ENCODE data around the gene CAMK1D.

Gene CAMK1D

DNA sequence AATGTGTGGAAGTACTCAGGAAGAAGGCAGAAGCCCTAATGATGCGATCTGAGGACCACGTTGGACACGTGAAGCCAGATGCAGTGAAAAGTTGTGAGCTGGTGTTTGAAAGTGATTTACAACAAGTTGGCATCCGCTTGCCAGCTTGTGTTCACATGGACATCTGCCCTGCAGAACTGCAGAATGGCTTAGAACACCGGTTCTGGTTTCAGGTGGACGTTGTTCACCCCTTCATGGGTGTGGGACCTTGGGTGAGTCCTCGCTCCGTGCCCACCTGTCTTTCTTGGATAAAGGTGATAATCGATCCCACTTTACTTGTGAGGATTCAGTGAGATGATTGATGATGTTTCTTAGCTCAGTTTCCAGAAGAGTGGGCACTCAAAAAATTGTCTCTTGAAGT is 53.8 kb downstream of the CAMK1D start:
- TF ChIP-seq ESRRG (CRISPR knock-in tag; IDR thresholded peaks at IDR 0.05) (no peak), ZNF565 (CRISPR knock-in tag; conservative IDR thresholded peaks at IDR 0.05; ENCODE audit: low read depth) (no peak)
- no peak for ATAC-seq

DNA sequence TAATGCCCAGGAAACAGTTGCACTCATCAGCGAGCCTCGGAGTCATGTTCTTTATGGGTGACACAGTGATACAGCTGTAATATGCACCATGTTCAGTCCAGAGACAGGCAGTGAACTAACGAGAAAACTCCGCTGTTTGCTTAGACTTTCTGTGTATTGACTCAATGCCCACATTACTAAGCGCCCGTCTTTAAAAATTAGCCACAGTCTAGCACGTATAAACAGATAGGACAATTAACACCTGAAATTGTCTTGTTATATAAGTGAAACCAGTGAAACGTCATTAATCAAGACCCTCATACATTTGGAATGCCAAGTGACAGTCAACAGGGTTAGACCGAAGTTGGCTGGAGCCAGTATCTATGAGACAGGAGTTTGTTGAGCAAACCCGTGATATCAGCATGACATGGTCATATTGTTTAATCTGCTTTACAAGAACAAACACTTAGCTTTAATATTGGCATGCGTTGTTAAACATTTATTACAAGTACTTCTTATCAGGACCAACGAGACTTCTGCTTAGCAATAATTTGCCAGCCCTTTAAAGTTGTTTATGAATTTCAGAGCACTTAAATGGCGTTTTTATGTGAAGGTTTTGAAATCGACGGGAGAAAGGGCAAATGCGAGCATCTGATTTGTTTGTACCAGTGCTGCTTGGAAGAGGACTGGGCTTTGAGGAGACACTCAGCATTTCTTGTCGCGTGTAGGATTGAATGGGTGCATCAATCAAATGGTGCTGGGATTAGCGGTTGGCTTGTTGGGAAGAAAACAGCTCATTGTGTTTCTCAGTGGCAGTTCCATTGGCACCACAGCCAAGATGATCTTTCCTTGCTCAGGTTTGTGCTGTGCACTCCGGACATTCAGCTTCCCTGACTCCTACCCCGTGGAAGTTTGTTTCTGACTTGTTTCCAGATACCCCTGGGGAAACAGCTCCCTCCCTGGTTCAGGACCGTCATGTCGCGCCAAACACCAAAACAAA is 56.3 kb downstream of the CAMK1D start:
- ATAC-seq: no peak
- TF ChIP-seq, protein P1, sequence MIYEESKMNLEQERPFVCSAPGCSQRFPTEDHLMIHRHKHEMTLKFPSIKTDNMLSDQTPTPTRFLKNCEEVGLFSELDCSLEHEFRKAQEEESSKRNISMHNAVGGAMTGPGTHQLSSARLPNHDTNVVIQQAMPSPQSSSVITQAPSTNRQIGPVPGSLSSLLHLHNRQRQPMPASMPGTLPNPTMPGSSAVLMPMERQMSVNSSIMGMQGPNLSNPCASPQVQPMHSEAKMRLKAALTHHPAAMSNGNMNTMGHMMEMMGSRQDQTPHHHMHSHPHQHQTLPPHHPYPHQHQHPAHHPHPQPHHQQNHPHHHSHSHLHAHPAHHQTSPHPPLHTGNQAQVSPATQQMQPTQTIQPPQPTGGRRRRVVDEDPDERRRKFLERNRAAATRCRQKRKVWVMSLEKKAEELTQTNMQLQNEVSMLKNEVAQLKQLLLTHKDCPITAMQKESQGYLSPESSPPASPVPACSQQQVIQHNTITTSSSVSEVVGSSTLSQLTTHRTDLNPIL (CRISPR knock-in tag; IDR thresholded peaks at IDR 0.05; ENCODE audit: low read depth): no peak
- TF ChIP-seq TOX (CRISPR knock-in tag; IDR thresholded peaks at IDR 0.05; ENCODE audit: borderline replicate concordance) (no peak), GLIS3 (CRISPR knock-in tag; IDR thresholded peaks at IDR 0.05) (no peak), SNAI2 (CRISPR knock-in tag; IDR thresholded peaks at IDR 0.05) (no peak), POU6F1 (CRISPR knock-in tag; IDR thresholded peaks at IDR 0.05; ENCODE audit: borderline replicate concordance, low read depth) (no peak), PPARA (CRISPR knock-in tag; IDR thresholded peaks at IDR 0.05; ENCODE audit: borderline replicate concordance) (no peak), TCF4 (CRISPR knock-in tag; IDR thresholded peaks at IDR 0.05; ENCODE audit: borderline replicate concordance) (no peak), ZNF8 (CRISPR knock-in tag; IDR thresholded peaks at IDR 0.05) (no peak), ZFP3 (CRISPR knock-in tag; IDR thresholded peaks at IDR 0.05) (no peak), ZC3H10 (CRISPR knock-in tag; IDR thresholded peaks at IDR 0.05) (no peak), ISL1 (CRISPR knock-in tag; IDR thresholded peaks at IDR 0.05) (no peak), PATZ1 (CRISPR knock-in tag; IDR thresholded peaks at IDR 0.05; ENCODE audit: borderline replicate concordance) (no peak), ZNF70 (CRISPR knock-in tag; IDR thresholded peaks at IDR 0.05) (no peak)

GRCh38 chr10:12406764-12407400 is 57.5 kb downstream of the CAMK1D start:
- ATAC-seq: no peak
- TF ChIP-seq SNAI2 (CRISPR knock-in tag; IDR thresholded peaks at IDR 0.05) (no peak), CSDC2 (CRISPR knock-in tag; IDR thresholded peaks at IDR 0.05) (no peak), ZC3H10 (CRISPR knock-in tag; IDR thresholded peaks at IDR 0.05) (no peak), RARB (CRISPR knock-in tag; IDR thresholded peaks at IDR 0.05) (no peak), ISL1 (CRISPR knock-in tag; IDR thresholded peaks at IDR 0.05) (no peak), GLIS3 (CRISPR knock-in tag; IDR thresholded peaks at IDR 0.05) (no peak)
- TF ChIP-seq, protein P1 (CRISPR knock-in tag; IDR thresholded peaks at IDR 0.05; ENCODE audit: low read depth): no peak
- TF ChIP-seq, protein P2, sequence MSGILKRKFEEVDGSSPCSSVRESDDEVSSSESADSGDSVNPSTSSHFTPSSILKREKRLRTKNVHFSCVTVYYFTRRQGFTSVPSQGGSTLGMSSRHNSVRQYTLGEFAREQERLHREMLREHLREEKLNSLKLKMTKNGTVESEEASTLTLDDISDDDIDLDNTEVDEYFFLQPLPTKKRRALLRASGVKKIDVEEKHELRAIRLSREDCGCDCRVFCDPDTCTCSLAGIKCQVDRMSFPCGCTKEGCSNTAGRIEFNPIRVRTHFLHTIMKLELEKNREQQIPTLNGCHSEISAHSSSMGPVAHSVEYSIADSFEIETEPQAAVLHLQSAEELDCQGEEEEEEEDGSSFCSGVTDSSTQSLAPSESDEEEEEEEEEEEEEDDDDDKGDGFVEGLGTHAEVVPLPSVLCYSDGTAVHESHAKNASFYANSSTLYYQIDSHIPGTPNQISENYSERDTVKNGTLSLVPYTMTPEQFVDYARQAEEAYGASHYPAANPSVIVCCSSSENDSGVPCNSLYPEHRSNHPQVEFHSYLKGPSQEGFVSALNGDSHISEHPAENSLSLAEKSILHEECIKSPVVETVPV (CRISPR knock-in tag; IDR thresholded peaks at IDR 0.05): no peak

- no peak for ATAC-seq
- no peak for TF ChIP-seq ISL1 (CRISPR knock-in tag; IDR thresholded peaks at IDR 0.05)
- TF ChIP-seq, protein P1 (CRISPR knock-in tag; IDR thresholded peaks at IDR 0.05; ENCODE audit: low read depth): no peak
- TF ChIP-seq GLIS3 (CRISPR knock-in tag; IDR thresholded peaks at IDR 0.05): no peak
- no peak for TF ChIP-seq OSR1 (CRISPR knock-in tag; IDR thresholded peaks at IDR 0.05)
- TF ChIP-seq, protein P2 (CRISPR knock-in tag; IDR thresholded peaks at IDR 0.05): no peak
- no peak for TF ChIP-seq ZFP30 (CRISPR knock-in tag; IDR thresholded peaks at IDR 0.05)
- no peak for TF ChIP-seq ZNF70 (CRISPR knock-in tag; IDR thresholded peaks at IDR 0.05)
- TF ChIP-seq SNAI2 (CRISPR knock-in tag; IDR thresholded peaks at IDR 0.05): no peak
- no peak for TF ChIP-seq ZC3H10 (CRISPR knock-in tag; IDR thresholded peaks at IDR 0.05)
- TF ChIP-seq ZNF8 (CRISPR knock-in tag; IDR thresholded peaks at IDR 0.05): no peak
- TF ChIP-seq ZFP3 (CRISPR knock-in tag; IDR thresholded peaks at IDR 0.05): no peak
- TF ChIP-seq RARB (CRISPR knock-in tag; IDR thresholded peaks at IDR 0.05): no peak
These were observed 59.1 kb downstream of the CAMK1D start for GRCh38 chr10:12408472-12408871.

Measured in SK-N-SH treated with all-trans-retinoic acid at 6 μM for 48 hours (cell line).